Measurements from ENCODE around the gene KAT5. TPM values are rescaled to one million over a fixed set of nuclear protein-coding genes. Genes with fewer than 3 reads are reported as not detected.
"Not testable (repeated sequence)": the region's sequence is repeated elsewhere in the genome, so short reads cannot be mapped to it uniquely, and the experiment has no call there.

KAT5 gene
- total RNA-seq, 1 donor from 2014 or later: 47.5 TPM

DNA sequence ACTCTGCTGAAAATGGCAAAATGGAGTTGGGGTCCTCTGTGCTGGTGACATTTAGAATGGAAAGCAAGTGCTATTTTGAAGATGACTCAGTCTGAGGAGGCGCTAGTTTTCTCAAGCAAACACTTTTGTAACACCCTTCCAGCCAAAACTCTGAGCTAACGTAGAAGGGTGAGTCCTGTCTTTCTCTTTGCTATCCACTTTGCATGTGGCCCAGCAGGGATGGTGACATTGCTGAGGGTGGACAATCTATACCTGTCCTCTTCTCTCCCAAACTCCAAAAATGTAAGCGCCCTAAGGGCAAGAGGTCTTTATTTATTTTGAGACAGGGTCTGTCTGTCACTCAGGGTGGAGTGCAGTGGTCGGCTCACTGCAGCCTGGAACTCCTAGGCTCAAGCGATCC, 3.6 kb upstream of the KAT5 start:
- no peak for DNase-seq (ENCODE audit: extremely low read depth, low read depth, low spot score)

DNA sequence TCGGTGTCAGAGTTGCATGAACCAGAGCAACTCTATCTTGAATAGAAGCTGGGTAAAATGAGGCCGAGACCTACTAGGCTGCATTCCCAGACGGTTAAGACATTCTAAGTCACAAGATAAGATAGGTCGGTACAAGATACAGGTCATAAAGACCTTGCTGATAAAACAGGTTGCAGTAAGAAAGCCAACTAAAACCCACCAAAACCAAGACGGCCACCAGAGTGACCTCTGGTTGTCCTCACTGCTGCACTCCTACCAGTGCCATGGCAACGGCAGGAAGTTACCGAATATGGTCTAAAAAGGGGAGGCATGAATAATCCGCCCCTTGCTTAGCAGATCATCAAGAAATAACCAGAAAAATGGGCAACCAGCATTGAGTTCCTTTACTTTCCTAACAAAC, 2.4 kb upstream of the KAT5 start:
- no peak for DNase-seq (ENCODE audit: extremely low read depth, low read depth, low spot score)

DNA sequence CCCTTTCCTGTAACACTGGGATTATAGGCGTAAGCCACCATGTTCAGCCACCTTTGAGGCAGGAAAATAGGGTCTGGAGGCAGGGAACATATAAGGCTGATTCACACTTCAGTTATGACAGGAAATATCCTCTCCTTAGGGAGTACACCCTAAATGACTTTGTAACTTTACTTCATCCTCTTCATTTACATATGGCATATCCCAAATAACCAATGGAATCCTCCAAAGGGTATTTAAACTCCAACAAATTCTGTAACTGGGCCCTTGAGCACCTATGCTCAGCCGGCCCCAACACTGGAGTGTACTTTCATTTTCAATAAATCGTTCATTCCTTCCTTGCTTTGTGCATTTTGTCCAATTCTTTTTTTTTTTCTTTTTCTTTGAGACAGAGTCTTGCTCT, 1.6 kb upstream of the KAT5 start:
- no peak for DNase-seq (ENCODE audit: extremely low read depth, low read depth, low spot score)

DNA sequence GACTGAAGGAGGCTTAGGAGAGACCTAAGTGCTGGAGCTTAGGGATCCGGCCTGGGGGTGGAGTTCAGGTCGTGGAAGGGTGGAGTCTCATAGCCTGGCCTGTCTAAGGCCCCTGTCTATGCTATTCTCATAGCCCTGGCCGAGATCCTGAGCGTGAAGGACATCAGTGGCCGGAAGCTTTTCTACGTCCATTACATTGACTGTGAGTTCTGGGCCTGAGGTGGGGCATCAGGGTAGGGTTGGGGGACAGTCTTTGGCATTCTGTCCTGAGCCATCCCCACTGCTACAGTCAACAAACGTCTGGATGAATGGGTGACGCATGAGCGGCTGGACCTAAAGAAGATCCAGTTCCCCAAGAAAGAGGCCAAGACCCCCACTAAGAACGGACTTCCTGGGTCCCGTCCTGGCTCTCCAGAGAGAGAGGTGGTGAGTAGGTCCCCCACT, 603 bp downstream of the KAT5 start:
- DNase-seq (ENCODE audit: extremely low read depth, low read depth, low spot score): no peak

DNA sequence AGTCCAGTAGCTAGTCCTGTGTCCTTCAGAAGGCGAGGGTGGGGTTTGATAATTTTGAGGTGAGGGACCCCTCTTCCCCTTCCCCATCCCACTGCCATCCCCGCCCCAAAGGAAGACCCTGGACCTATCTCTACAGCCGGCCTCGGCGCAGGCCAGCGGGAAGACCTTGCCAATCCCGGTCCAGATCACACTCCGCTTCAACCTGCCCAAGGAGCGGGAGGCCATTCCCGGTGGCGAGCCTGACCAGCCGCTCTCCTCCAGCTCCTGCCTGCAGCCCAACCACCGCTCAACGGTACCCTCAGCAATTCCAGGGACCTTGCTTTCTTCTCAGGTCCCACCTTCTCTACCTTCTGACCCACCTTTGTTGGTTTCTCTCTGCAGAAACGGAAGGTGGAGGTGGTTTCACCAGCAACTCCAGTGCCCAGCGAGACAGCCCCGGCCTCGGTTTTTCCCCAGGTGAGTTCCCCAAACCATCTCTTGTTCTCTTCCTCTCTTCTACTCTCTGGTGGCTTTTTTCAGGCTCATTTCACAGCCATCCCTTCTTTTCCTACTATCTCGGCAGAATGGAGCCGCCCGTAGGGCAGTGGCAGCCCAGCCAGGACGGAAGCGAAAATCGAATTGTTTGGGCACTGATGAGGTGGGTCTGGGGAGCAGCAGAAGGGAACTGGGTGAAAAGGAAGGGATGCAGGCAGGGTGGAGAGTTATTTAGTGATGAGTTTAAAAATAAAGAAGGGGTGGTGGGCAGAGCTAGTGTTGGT, 1.3 kb downstream of the KAT5 start:
- no peak for DNase-seq (ENCODE audit: extremely low read depth, low read depth, low spot score)

DNA sequence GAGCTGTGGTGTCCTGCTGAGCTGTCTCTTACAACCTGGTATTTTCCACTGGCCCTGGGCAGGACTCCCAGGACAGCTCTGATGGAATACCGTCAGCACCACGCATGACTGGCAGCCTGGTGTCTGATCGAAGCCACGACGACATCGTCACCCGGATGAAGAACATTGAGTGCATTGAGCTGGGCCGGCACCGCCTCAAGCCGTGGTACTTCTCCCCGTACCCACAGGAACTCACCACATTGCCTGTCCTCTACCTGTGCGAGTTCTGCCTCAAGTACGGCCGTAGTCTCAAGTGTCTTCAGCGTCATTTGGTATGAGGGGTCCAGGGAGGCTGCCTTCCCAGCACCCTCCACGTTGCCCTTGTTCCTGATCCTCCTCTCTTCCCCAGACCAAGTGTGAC, 2.4 kb downstream of the KAT5 start:
- no peak for DNase-seq (ENCODE audit: extremely low read depth, low read depth, low spot score)

DNA sequence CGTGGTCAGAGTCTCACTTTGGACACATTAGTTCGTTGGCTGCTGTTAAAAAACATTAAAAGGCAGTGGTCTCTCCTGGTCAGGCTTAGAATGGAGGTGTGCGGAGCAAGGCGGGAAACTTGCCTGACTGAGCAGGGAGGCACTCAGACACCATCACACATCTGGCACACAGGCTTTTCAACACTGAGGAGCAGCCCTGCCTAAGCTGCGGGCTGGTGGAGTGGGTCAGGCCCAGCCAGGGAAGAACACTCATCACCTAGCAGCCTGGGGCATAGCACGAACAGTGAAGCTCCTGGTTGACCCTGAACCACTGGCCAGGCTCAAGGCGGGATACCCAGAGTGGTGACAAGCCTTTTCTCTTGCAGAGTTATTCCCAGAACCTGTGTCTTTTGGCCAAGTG, 4.2 kb downstream of the KAT5 start:
- no peak for DNase-seq (ENCODE audit: extremely low read depth, low read depth, low spot score)

DNA sequence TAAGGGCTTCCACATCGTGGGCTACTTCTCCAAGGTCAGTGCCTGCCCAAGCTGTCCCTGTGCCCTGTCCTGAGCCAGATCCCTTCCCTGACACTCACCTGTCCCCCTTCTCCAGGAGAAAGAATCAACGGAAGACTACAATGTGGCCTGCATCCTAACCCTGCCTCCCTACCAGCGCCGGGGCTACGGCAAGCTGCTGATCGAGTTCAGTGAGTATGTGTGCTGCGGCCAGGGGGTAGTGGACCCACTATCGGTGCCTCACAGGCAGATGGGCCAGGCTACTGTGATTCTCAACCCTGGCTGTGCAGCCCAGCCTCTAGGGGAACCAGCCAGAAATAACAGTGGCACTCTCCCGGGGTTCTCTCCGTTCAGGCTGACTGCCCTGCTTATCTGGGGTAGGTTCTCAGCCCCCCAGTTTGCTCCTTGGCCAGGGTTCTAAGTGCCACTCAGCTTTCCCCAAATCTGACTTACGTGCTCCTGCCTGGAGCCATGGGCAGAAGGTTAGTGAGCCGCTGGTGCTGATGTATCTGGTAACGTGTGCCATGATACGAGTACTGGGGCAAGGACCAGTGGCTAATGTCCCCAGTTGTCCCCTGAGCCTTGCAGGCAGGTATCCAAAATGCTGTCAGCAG, 4.8 kb downstream of the KAT5 start:
- no peak for DNase-seq (ENCODE audit: extremely low read depth, low read depth, low spot score)

DNA sequence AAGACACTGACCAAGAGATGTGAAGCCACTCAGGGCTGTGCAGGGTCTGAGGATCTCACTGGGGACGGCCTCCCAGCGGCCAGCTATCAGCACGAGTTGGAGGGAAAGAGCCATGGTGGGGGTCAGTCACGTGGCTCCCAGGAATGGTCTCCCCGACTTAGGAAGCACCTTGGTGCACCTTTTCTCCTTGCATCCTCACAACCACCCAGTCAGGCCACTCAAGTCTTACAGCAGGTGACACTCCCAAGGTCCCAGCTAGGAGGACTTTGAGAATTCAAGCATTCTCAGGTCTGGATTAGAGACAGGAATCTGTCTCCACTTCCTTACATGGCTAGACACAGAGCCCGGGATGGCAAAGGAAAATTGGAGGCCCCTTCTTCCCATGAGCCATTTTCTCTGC, 5.9 kb downstream of the KAT5 start:
- DNase-seq (ENCODE audit: extremely low read depth, low read depth, low spot score): no peak

DNA sequence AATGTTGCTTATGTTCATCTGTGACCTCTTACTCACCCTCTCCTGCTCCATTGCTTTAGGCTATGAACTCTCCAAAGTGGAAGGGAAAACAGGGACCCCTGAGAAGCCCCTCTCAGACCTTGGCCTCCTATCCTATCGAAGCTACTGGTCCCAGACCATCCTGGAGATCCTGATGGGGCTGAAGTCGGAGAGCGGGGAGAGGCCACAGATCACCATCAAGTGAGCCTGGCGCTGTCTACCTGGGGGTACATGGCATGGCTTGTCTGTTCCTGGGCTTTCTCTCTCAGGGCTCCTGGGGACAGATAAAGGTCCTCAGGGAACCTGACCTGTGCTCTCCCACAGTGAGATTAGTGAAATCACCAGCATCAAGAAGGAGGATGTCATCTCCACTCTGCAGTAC, 6.5 kb downstream of the KAT5 start:
- no peak for DNase-seq (ENCODE audit: extremely low read depth, low read depth, low spot score)

DNA sequence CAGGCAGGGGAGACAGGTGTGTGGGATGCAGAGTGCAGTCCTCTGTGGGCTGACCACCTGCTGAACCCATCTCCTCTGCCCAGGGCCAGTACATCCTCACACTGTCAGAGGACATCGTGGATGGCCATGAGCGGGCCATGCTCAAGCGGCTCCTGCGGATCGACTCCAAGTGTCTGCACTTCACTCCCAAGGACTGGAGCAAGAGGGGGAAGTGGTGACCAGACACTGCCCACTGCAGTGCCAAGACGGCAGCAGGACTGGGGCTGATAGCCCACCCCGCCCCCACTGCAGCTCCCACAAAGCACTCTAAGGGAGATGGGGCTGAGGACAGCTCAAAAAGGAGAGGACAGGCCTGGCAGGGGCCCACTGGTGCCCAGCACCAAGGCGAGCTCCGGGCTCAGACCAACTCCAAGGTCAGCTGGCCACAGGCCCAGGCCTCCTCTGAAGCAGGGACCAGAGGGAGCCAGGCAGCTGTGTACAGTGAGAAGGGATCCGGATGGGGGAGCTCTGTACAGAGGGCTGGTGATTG, 7.0 kb downstream of the KAT5 start:
- DNase-seq (ENCODE audit: extremely low read depth, low read depth, low spot score): no peak

DNA sequence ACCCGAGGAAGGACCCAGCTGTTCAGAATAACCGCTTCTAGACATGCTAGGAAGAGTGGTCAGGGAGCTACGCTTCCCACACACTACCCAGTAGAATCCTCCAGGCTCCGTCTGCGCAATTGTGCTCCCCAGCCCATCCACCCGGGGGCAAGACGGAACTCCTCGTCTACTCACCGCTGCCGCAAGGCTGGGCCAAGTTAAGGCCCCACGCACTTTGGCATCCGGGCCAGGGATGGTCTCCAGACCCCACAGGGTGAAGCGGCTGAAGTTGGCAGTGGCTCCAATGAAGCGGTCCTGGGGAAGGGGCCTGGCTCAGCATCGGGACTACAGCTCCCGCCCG, 7.8 kb downstream of the KAT5 start:
- no peak for DNase-seq (ENCODE audit: extremely low read depth, low read depth, low spot score)

DNA sequence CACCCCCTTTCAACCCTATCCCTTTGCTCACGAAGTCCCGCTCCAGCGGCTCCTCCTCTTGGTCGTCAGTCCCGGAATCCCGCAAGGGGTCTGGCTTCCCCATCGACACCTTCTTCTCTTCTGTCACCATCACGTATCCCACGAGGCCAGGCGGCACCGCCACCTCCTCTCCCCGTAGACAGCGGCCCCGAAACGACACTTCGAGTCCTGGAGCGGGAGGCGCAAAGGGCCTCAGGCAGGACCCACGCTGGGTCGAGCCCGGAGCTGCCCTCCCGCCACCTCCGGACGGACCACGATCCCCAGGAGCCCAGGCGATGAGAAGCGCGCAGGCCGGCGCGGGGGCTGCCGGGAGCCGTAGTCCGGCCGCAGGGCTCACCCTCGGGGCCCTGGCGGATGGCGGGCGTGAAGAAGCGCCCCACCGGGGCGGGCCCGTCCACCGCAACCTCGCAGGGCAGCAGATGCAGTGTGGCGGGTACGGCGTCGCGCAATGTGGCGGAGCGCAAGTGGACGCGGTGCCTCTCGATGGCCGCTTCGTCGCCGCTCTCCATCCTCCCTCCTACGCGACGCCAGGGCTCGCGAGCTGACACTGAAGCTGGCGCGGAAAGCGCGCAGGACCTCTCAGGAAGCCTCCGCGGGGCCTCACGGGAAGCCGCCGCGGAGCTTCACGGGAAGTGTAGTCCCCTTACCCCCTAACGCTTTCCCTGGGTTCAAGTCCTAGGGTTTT, 8.3 kb downstream of the KAT5 start, which contains the start of gene RNASEH2C:
TSS of gene RNASEH2C (minus strand) at position 588 of the 724 bp plus-strand sequence. CDS start at position 548, 40 bp downstream.
- no peak for DNase-seq (ENCODE audit: extremely low read depth, low read depth, low spot score)

DNA sequence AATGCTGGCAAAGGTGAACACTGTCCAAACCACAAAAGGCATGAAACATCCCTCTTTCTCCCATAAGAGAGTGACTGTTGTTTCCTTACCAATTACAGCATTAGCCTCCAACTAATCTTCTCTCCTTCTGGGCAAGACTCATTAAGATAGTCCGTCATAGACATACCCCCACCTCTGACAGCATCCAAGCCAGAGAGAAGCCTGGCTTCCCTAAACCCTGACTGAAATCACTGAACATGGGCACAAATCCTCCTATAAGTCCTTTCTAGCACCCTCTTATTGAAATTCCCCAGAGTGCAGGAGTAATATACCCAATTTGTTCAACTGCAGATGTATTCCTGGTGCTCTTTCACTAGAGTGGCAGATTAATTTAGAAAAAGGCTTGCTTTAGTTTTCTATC, 10.2 kb downstream of the KAT5 start:
- no peak for DNase-seq (ENCODE audit: extremely low read depth, low read depth, low spot score)

DNA sequence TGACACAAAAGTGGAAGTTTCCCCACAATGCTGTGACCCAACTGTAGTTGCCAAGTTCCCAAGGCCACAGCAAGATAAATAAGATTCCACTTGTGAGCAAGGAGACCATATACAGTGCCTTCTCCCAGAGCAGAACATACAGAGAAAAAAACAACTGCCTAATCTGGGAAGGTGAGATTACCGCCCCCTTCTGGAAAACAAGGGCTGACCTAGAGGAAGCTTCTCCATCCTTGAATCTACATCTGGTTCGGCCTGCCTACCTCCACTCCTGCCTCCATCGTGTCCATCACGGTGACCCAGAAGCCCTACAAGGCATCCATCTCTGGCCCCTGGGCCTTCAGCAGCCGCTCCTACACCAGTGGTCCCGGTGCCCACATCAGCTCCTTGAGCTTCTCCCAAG, 14.6 kb downstream of the KAT5 start:
- DNase-seq (ENCODE audit: extremely low read depth, low read depth, low spot score): no peak

DNA sequence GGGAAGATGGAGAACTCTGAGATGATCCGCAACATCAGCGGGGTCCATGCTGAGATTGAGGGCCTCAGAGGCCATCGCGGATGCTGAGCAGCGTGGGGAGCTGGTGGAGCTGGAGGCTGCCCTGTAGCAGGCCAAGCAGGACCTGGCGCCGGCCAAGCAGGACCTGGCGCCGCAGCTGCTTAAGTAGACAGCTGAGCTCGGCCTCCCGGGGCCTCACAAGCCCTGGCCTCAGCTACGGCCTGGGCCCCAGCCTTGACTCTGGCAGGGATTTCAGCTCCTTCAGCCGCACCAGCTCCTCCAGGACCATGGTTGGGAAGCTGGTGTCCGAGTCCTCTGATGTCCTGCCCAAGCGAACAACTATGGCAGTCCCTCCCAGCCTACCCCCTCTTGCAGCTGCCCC, 15.8 kb downstream of the KAT5 start:
- DNase-seq (ENCODE audit: extremely low read depth, low read depth, low spot score): no peak

DNA sequence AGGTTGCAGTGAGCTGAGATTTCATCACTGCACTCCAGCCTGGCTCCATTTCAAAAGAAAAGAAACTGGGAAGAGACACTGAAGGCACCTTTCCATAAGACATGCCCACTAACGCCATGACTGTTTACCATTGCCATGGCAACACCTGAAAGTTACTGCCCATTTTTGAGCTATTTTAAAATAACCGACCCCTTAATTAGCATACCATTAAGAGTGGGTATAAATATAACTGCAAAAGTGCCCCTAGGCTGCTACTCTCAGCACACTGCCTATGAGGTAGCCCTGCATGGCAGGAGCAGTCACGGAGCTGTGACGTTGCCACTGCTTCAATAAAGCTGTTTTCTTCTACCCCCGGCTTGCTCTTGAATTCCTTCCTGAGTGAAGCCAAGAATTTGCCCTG, 18.4 kb downstream of the KAT5 start:
- no peak for DNase-seq (ENCODE audit: extremely low read depth, low read depth, low spot score)

DNA sequence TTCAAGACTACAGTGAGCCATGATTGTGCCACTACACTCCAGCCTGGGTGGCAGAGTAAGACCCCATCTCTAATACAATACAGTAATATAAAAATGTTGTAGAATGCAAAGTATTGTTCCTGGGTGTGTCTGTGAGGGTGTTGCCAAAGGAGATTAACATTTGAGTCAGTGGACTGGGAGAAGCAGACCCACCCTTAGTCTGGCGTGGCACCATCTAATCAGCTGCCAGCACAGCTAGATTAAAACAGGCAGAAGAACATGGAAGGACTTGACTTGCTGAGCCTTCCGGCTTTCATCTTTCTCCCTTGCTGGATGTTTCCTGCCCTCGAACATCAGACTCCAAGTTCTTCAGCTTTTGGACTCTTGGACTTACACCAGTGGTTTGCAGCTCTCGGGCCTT, 23.1 kb downstream of the KAT5 start:
- not testable (repeated sequence) for DNase-seq (ENCODE audit: extremely low read depth, low read depth, low spot score)

DNA sequence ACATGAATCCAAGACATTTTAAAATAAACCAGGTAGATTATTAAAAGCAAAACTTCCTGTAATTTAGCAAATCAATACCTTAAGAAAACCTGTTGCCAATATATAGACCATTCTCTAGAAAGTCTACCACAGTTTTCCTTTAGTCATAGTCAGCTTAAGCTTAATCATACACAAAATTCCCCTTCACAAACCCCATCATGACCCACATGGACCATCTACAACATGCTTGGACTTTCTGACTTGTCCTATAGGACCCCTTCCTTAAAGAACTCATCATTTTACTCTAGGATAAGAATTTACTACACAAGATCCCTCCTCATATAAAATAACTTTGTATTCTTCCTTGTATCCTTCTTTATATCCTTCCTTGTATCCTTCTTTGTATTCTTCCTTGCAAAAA, 24.8 kb downstream of the KAT5 start:
- DNase-seq (ENCODE audit: extremely low read depth, low read depth, low spot score): no peak

DNA sequence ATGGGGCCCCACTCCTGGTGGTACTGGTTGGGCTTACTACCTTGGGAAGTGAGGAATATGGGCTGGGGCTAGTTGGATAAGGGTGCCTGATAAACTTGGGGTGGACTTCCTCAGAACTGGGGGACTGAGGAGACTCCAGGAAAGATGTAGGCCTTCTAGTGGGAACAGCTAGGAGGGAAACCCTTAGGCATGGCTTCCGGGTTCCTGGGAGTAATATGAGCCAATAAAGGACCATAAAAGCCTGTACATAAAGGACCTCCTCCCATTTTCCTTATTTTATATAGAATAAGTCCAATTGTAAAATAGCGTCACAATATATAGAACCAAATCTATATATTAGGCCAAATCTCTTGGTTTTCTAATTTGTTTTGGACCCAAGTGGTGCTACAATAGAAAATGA, 27.0 kb downstream of the KAT5 start:
- no peak for DNase-seq (ENCODE audit: extremely low read depth, low read depth, low spot score)

DNA sequence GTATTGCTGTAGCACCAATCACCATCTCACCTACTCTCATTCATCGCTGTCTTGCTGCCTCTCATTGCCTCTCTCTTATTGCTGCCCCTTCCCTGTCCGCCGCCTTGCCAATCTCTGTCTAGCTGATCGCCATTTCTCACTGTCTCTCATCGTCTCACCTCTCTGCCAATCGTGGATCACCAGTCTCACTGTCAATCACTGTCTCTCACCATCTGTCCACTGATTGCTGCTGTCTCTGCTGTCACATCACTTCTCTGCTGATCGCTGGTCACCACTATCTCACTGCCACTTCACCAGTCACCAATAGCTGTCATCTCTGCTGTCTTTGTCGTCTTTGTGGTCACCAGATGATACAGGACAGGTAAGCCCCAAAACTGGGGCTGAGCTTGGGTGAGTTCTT, 29.1 kb downstream of the KAT5 start:
- no peak for DNase-seq (ENCODE audit: extremely low read depth, low read depth, low spot score)

DNA sequence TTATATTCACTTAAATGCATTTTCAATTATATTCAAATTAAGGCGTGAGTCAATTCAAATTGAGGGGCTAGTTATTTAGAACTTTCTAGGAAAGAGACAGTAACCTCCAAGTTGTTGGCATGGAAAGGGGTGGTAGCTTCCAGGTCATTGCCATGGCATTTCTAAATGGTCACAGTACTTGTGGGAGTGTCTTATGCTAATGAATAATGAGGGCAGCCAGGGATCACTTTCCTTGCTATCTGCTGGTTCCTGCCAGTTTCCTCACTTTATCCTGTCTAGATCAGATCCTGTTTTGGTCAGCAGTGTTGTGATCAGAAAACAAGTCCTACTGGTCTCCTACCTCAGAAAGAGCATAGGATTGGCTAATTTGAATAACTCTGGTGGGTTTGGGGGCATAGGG, 30.3 kb downstream of the KAT5 start:
- DNase-seq (ENCODE audit: extremely low read depth, low read depth, low spot score): no peak
